KOPT-K1 (cell line): Measurements from ENCODE around the gene CLCNKA.
"Not testable (repeated sequence)": the region's sequence is repeated elsewhere in the genome, so short reads cannot be mapped to it uniquely, and the experiment has no call there.

Experiments
- H3K27ac ChIP-seq: fragments of 200-600 bp; sonication (generic); 2 replicates; pipeline ENCODE4 v1.5.1; 2016; ENCODE audit warnings: antibody characterized with exemption, mild to moderate bottlenecking, low read depth, low read length; ENCODE audit not compliant: poor library complexity, severe bottlenecking
- H3K36me3 ChIP-seq: fragments of 200-600 bp; sonication (generic); 2 replicates; pipeline ENCODE4 v1.5.1; 2017; ENCODE audit warnings: antibody characterized with exemption, mild to moderate bottlenecking, low read length, moderate library complexity; ENCODE audit not compliant: insufficient read depth
- H3K9me3 ChIP-seq: fragments of 200-600 bp; sonication (generic); 2 replicates; pipeline ENCODE4 v1.5.1; 2017; ENCODE audit warnings: antibody characterized with exemption, low read length, mild to moderate bottlenecking; ENCODE audit not compliant: insufficient read depth, poor library complexity, severe bottlenecking

Gene CLCNKA

DNA sequence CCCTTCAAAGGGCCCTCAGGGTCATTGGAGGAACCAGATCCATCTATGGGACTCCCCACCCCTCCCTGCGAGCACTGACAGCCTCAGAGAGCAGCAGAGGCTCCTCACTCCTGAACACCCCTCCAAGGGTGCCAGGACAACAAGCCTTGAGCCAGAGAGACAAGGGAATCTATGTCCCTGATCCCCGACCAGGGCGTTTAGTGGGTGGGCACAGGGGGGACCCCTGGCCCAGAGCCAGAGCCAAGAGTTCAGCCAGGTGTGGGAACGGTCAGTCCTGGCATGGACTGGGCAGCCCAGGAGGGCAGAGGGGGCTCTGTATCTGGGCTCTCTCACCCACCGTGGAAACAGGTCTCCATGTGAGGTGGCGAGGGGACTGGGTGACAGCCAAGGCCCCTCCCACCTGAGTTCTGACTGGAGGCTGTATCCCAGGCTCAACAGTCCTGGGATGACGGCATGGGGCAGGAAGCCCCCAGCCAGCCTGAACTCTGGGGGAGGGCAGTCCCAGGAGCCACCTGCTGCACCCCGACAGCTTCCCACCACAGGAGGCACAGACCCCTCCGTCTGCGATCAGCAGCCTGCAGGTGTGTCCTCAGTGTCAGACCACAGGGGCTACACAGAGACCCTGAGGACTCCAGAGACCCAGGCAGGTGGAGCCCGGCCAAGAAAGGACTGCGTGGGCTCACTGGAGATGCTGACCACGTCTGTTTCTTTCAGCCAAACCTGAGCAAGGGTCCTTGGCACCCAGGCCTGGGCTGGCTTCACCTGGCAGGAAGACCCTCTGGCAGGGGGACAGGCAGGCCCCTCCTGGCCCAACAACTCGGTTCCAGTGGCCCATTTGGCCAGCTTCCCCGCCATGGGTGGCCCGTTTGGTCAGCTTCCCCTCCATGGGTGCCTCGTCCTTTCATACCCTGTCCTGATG lies 29.0 kb upstream of the CLCNKA start:
- no peak overlapping the region for H3K27ac ChIP-seq
- H3K9me3 ChIP-seq, result no peaks in the 10 kb centered on the region
- H3K36me3 ChIP-seq, result no peaks in the 10 kb centered on the region

DNA sequence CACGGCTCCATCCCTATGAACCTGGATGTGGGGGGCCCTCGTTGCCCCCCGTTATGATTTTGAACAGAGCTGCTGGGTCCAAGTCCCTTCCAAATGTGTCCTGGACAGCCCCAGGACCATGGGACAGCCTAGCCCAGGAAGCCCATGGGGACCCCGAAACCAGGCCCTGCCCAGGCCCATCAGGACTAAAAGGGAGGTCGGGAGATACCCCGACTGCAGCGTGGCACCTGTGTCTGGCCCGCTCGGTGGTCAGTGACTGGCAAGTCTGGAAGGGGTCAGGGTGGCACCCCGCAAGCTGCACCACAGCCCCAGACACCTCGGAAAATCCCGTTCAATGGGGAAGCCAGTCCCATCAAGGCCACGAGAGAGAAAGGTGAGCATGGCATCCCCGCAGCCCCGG lies 28.2 kb upstream of the CLCNKA start:
- Histone ChIP-seq H3K27ac (no peak overlapping the region), H3K36me3 (no peaks in the 10 kb centered on the region), H3K9me3 (no peaks in the 10 kb centered on the region)

DNA sequence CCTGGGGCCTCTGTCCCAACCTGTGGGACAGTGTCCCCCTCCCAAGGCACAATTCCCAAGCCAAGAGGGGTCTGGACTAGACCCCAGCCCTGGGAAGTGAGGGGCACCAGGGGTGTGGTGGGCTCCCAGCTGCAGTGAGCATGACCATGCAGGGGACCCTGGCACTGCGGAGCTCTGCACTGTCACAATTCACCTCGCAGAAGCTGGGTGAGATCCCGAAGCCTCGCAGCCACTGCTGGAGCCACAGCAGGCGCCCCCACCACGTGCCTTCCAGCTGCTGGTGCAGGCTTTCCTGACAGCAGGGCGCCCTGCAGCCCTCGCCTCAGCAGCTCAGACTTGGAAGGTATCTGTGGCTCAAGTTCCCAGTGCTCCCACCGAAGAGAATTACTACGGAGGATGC lies 27.8 kb upstream of the CLCNKA start:
- Histone ChIP-seq H3K36me3 (no peaks in the 10 kb centered on the region), H3K27ac (no peak overlapping the region), H3K9me3 (no peaks in the 10 kb centered on the region)

DNA sequence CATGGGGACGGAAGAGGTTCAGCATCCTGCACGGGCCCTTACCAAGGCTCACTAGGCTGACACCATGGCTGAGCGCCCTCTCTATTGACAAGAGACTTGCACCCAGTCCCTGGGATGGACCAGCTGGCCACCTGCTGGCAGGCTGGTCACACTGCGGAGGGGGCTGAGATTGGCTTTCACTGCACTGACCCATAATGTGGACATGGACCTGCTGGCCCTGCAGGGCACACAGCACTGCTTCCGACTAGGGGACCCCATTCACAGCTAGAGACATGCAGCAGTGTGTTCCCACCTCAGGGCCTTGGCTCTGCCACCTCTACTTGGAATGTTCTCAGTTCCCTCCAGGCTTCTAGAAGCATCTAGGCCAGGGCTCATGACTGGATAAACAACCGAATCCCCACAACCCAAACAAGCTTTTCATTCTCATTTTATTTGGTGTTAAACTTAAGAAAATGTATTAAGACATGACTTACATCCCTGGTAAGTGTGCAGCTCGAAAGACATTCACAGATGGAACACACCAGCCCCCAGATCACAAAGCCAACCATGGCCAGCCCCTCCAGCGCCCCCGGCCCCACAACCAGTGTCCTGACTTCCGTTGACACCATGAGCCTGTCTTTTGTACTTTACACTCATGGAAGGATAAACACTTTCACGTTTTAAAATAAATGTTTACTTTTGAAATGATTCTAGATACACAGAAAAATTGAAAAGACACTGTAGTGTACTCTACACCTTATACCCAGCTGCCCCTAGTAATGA lies 27.1 kb upstream of the CLCNKA start:
- Histone ChIP-seq H3K9me3 (no peaks in the 10 kb centered on the region), H3K27ac (no peak overlapping the region), H3K36me3 (no peaks in the 10 kb centered on the region)

DNA sequence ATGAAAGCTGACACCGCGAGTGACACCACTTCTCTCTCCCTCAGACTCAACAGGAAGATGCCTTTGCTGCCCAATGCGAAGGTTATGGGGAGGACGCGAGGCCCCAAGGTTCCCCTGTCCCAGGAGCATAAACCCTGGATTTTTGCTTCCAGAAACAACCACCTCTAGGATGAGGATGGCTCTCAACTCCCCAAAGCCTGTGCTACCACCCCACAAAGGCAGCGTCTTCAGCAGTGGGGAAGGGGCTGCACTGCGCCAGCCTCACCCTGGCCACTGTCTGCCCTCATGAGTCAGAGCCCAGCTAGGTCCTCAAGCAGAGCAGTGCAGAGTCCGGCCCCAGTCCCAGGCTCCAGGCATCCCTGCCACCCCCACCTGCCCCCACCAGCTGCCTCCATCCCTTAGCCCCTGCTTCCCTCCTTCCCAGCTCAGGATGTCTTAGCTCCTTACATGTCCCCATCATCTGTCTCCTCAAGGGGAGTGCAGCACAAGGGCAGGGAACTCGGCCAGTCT lies 24.7 kb upstream of the CLCNKA start:
- H3K9me3 ChIP-seq, result no peaks in the 10 kb centered on the region
- H3K27ac ChIP-seq, result no peak overlapping the region
- H3K36me3 ChIP-seq, result no peaks in the 10 kb centered on the region

DNA sequence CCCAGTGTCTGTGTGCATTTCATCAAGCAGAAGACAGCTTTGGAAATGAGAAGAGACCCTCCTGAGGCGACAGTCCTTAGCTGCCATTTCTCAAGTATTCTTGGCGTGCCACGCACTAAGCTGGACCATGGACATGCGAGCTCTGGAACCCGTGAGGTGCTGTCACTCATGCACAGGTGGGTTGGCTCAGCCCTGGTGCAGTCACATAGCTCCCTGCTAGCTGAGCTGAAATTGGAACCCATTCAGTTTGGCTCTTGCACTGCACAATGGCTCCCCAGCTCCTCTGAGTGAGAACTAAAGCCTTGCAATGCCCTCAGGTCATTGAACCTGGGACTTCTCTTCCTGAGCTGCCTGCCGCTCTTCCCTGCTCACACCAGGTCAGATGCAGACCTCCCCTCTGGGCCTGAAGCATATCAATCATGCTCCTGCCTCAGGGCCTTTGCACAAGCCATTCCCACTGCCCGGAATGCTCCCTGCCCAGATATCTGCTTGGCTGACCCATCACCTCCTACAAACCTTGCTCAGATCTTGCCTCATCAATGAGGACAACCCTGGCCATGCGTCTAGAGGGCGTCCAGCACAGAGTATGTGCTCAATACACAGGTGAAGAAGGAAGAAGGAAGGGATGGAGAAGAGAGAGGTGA lies 24.1 kb upstream of the CLCNKA start:
- Histone ChIP-seq H3K27ac (no peak overlapping the region), H3K9me3 (no peaks in the 10 kb centered on the region), H3K36me3 (no peaks in the 10 kb centered on the region)

DNA sequence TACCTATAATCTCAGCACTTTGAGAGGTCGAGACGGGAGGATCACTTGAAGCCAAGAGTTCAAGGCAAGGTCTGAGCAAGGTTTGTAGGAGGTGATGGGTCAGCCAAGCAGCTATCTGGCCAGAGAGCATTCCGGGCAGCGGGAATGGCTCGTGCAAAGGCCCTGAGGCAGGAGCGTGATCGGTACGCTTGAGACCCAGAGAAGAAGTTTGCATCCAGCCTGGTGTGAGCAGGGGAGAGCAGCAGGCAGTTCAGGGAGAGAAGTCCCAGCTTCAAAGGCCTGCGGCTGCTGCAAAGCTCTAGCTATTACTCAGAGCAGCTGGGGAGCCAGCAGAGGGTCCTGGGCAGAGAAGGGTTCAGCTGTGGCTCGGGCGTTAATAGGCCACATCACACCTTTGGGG lies 22.9 kb upstream of the CLCNKA start:
- Histone ChIP-seq H3K36me3 (no peaks in the 10 kb centered on the region), H3K27ac (no peak overlapping the region), H3K9me3 (no peaks in the 10 kb centered on the region)

DNA sequence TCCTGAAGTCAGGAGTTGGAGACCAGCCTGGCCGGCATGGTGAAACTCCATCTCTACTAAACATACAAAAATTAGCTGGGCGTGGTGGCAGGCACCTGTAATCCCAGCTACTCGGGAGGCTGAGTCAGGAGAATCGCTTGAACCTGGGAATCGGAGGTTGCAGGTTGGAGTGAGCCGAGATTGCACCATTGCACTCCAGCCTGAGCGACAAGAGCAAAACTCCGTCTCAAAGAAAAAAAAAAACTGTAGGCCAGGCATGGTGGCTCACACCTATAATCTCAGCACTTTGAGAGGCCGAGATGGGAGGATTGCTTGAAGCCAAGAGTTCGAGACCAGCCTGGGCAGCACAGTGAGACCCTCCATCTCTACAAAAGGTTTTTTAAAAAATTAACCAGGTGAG lies 20.6 kb upstream of the CLCNKA start:
- not testable (repeated sequence) for H3K36me3 ChIP-seq, H3K27ac ChIP-seq, H3K9me3 ChIP-seq

DNA sequence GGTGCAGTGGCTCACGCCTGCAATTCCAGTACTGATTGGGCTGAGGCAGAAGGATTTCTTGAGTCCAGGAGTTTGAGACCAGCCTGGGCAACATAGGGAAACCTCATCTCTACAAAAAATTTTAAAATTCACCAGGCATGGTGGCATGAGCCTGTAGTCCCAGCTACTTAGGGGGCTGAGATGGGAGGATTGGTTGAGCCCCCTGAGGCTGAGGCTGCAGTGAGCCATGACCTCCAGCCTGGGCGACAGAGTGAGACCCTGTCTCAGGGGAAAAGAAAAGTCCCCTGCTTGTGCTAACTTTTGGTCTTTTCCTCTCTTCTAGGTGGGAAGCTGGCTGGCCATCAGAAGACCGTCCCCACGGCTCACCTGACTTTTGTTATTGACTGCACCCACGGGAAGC lies 16.2 kb upstream of the CLCNKA start:
- Histone ChIP-seq H3K36me3 (no peaks in the 10 kb centered on the region), H3K27ac (no peak overlapping the region), H3K9me3 (no peaks in the 10 kb centered on the region)

DNA sequence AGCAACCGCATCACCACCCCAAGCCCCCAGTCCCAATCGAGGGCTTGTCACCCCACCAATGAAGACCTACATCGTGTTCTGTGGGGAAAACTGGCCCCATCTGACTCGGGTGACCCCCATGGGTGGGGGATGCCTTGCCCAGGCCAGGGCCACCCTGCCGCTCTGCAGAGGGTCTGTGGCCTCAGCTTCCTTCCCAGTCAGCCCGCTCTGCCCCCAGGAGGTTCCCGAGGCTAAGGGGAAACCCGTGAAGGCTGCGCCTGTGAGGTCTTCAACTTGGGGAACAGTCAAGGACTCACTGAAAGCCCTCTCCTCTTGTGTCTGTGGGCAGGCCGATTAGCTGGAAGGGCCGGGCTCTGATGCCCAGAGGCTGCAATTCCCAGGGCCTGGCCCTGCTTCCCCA lies 15.8 kb upstream of the CLCNKA start:
- Histone ChIP-seq H3K36me3 (no peaks in the 10 kb centered on the region), H3K27ac (no peak overlapping the region), H3K9me3 (no peaks in the 10 kb centered on the region)

DNA sequence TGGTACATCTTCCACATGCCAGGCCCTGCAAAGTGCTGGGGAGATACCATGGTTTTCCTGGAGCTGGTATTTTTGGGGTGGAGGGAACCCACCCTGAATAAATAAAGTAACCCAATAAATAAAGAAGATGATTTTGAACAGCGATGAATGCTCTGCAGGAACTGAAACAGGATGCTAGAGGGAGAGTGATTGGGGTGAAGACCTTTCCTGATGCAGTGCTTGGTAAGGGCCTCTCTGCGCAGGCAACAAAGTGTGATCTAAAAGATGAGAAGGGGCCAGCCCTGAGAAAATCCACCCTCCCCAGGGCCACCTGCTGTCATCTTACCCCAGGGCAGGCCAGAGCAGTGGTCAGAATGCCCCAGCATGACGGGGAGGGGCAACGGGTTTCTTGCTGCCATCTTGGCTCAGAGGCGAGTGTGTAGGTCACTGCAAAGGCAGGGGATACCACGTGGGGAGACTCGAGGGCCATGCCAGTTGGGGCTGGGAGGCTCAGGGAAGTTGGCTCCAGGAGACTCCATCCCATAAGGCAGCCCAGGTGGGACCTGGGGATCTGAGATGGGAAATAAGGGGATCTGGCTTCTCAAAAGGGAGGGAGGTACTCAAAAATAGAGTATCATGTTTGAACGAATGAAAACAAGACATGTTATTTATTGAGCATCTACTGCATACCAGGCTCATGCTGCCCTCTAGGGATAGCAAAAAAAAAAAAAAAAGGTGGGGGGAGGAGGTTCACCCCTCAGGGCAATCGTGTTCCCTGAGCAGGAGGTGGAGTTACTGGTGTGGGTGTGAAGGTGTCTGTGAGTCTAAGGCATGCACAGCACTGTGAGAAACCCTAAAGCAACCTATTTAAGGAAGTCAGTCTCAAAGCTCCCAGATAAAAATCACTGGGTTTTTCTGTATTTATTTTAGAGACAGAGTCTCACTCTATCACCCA lies 15.0 kb upstream of the CLCNKA start:
- Histone ChIP-seq H3K9me3 (no peaks in the 10 kb centered on the region), H3K27ac (no peak overlapping the region), H3K36me3 (no peaks in the 10 kb centered on the region)

DNA sequence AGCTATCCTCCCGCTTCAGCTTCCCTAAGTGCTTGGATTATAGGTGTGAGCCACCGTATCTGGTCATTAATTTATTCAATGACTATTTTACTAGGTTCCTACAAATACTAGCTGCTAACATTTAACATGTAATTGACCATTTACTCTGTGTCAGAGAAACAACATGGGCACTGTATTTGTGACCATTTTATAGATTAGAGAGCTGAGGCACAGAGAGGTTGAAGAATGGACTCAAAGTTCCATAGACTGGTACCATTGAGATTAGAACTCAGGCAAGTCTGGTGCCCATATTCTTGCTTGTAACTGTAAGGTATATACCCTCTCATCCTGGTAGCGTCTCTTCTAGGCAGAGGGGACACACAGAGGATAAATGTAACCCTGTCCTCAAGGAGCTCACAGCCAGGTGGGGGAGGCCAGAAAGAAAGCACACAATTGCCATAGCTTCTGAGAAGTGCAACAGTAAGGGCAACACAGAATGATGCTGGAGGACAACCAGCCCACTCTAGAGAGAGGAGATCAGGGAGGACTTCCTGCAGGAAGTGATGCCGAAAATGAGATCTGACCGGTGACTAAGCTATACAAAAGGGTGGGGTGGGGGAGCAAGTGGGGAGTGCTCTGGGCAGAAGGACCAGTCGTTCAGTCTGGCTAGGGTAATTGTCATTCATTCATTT lies 14.0 kb upstream of the CLCNKA start:
- Histone ChIP-seq H3K27ac (no peak overlapping the region), H3K9me3 (no peaks in the 10 kb centered on the region), H3K36me3 (no peaks in the 10 kb centered on the region)

DNA sequence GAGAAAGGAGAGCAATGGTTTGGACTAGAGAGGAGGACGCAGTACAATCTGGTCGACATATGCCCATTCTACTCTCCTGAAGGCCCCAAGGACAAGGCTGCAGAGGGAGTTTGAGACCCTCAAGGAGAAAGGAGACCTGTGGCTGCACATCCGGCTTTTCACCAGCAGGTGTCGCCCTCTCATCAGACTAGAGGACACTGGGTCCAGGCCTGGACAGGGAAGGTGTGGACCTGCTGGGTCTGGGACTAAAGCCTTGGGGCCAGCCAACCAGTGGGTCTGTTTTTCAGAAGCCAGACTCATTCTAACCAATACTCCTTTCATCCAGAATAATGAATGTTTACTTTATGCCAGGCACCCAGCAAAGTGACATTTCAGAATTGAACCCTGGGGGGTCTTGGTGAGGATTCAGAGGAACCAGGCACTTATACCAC lies 12.8 kb upstream of the CLCNKA start:
- Histone ChIP-seq H3K36me3 (no peaks in the 10 kb centered on the region), H3K27ac (no peak overlapping the region), H3K9me3 (no peaks in the 10 kb centered on the region)

DNA sequence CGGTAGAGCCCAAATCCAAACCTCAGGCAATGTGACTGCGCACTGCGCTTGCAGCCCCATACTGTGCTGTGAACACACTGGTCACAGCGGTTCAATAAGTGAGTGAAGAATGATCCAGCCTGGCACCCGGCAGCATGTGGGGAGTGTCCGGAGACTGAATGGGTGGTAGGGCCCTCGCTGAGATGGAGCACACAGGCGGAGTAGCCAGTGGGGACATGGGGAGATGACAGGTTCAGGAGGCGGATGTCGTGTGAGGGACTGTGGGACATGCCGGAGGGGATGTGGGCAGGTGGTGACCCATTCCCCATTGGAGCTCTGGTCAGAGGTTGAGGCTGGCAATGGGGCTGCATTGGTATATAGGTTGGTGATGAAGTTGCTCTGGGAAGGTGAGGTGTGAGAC lies 12.2 kb upstream of the CLCNKA start:
- Histone ChIP-seq H3K36me3 (no peaks in the 10 kb centered on the region), H3K9me3 (no peaks in the 10 kb centered on the region), H3K27ac (no peak overlapping the region)
